Kasumi-1 (cell line): Measurements from ENCODE around the gene ZNF213.

Experiments used
- DNase-seq, 2 experiments: peaks; one replicate each; lab custom pipeline; 2025; lab: John Stamatoyannopoulos, UW

ZNF213 gene, protein sequence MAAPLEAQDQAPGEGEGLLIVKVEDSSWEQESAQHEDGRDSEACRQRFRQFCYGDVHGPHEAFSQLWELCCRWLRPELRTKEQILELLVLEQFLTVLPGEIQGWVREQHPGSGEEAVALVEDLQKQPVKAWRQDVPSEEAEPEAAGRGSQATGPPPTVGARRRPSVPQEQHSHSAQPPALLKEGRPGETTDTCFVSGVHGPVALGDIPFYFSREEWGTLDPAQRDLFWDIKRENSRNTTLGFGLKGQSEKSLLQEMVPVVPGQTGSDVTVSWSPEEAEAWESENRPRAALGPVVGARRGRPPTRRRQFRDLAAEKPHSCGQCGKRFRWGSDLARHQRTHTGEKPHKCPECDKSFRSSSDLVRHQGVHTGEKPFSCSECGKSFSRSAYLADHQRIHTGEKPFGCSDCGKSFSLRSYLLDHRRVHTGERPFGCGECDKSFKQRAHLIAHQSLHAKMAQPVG

DNA sequence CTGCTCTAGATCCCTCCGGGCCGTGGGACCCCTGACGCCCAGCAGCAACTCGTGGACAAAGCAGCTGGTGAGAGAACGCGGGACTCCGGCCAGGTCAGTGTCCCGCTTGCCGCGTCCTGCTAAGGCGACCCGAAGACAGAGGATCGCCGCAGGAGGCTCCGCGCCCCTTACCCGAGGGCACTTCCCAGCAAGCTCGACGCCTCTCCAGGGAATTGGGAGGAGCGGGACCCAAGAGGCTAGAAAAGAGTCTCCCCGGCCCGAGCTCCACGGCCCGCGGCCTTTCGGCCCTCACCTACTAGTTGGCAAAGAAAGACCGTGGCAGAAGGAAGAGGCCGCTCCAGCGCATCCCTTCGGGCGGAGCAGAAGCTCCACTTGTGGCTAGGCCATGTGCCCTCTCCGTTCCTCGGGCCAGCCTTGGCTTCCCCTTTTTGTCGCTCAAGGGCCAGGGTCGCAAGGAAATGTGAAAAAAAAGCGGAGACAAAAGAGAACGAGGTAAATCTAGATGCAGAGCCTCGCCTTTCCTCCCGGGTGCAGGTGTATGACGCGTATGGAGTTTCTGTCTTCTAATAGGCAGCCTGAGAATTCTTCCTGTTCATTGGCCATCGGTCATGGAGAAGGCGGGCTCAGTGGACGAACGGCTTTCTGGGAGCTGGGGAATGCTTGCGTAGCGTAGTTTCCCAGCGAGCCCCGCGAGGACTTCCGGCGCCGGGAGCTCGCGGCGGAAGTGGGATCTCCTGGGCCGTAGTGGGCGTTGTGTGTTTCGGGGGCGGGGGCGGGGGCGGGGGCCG lies at the start of gene ZNF213:
ZNF213 (plus strand) TSS at position 692 of the 788 bp plus-strand sequence. CDS start 2,252 bp downstream, outside the sequence.
- DNase-seq: peak; percentile 91 to 95

DNA sequence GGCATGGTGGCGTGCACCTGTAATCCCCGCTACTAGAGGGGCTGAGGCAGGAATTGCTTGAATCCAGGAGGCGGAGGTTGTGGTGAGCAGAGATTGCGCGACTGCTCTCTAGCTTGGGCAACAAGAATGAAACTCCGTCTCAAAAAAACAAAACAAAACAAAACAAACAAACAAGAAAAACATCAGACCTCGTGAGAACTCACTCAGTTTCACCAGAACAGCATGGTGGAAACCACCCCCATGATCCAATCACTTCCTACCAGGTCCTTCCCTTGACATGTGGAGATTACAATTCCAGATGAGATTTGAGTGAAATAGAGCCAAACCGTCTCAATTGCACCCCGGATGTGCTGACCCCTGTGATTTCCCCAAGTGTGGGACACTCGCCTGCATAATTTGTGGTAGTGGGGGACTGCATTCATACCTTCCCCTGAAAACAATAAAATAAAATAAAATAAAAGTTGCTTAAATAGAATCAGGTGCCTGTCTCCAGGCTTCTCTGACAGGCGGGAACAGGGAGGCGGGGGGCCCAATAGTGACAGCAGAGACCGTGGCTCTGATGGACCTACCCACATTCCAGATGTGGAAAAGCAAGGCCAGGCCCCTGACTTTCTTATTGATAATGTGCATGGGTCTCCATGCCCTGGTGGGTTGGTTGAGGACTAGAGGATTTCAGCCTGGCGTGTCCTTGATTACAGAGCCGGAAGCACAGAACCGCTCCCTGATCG lies 48.8 kb upstream of the ZNF213 start:
- DNase-seq: no peak

DNA sequence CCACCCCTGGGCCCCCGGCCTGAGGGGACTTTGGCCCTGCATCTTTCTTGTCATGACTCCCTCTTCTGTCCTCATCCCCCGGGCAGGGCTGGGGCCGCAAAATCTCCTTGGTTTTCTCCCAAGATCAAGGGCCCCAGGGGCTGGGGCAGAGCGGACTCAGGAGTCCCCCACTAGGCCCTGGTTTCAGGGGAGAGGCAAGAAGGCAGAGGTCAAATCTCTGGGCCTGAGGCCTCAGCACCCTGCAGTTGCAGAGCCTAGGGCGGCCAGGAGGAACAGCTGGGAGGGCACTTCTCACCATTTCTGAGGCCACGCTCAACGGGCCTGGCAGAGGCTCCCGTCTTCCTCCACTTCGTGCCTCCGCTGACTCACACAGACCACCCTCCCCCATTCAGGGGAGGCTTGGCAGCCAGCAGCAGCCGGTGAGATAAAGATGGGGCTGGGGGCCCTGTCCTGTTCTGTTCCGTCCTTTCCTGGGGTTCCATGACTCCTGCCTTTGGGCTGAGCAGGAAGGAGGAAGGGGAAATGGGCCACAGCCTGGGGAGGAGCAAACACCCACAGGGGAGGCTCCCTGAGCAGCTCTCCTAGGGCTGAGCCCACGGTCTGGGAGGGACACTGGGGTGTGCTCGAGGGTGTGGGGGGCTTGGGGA lies 48.1 kb upstream of the ZNF213 start:
- DNase-seq: peak; percentile 10 to 24

DNA sequence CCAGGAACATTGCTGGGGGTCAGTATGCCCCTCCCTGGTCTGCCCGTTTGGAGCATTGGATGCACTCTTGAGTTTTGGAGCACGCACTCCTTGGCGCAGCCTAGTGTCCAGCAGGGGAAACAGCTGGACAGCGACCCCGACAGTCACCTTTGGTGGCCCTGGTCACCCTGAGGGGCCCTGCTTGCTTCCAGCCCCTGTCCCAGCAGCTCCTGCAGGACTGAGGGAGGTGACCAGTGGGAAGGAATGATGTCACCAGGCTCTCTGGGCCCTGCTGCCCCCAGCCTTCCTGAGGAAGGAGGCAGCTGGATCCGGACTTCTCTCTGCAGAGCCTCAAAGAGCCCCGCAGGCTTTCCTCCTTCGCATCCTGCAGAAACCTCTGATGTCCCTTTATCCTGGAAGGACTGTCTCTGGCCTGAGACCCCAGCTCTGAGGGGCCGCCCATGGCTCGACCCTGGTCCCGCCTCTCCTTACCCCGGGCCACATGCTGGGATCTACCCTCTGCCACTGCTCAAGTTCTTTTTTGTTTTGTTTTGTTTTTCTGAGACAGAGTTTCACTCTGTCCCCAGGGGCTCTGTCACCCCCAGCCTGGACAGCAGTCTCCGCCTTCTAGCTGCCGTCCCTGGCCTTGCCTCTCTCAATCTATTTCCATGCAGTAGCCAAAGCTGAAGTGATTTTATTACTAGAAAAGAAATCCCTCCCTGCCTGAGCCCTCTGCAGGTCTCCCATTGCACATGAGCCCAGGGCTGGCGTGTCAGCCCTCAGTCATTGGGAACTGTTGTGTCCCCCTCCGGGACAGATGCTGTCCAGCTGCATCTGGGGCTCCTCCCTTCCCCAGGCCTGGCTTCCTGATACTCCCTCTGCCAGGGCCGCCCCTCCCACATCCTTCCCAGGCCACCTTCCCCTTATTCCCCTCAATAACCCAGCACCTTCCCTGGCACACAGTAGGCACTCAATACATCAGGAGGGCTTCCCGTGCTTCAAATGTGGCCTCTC lies 47.3 kb upstream of the ZNF213 start:
- DNase-seq: peak in 1 of 2 experiments; percentile 14

DNA sequence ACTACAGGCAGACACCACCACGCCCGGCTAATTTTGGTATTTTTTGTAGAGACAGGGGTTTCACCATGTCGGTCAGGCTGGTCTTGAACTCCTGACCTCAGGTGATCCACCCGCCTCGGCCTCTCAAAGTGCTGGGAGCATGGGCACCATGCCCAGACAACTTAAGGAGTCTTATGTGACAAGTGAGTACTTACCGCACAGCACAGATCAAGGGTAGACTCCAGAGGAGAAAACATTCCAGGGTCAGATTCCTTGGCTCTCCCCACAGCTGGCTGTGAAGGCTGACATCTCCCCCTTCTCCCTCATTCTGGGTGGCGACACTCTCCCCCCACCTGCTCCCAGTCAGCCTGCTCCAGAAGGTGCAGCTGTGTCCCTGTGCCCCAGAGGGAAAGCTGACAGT lies 46.4 kb upstream of the ZNF213 start:
- no peak for DNase-seq

DNA sequence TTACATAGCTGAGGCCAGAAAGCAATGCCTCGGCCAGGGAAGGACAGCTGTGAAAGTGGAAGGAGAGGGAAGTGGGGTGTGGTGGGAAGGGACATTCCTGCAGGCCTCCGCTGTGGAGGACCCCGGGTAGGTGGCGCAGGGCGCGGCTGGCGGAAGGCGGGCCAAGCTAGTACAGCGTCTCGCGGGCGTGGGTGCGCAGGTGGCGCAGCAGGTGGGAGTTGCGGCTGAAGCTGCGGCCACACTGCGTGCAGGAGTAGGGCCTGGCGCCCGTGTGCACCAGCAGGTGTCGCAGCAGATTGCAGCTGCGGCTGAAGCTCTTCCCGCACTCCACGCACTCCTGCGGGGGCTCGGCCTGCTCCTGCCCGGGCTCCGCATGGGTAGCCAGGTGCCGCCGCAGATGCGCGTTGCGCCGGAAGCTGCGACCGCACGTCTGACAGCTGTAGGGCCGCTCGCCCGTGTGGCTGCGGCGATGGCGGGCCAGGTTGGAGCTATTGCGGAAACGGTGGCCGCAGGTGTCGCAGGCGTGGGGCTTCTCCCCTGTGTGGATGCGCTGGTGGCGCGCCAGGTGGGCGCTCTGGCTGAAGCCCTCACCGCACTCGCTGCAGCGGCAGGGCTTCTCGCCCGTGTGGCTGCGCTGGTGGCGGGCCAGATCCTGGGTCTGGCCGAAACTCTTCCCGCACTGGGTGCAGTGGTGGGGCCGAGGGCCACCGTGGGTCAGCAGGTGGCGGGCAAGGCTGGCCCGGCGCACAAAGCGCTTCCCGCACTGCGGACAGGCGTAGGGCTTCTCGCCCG lies 45.7 kb upstream of the ZNF213 start:
- no peak for DNase-seq

DNA sequence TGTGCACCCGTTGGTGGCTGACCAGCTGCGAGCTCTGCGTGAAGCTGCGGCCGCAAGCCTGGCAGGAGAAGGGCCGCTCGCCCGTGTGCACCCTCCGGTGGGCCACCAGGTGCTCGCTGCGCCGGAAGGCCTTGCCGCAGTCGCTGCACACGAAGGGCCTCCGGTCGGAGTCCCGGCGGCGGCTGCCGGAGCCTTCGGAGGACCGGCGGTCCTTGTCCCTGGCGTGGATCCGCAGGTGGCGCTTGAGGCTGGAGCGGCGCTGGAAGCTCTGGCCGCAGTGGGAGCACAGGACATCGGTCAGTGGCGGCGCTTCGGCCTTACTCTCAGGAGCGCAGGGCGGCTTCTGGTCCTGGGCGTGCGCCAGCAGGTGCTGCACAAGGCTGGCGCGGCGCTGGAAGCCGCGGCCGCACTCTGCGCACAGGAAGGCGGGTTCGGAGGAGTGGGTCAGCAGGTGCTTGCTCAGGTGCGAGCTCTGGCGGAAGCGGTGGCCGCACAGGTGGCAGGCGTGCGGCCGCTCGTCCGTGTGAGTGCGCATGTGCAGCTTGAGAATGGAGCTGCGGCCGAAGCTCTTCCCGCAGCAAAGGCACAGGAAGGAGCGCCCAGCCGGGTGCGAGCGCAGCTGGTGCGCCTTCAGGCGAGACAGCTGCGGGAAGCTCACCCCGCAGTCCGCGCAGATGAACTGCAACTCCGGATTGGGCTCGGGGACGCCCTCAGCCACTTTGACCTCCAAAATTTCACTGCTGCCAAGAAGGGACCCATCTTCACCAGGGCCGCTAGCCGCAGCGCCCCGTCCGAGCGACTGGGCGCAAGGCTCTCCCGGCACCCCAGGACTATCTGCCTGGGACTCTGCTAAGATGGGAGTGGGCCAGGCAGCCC lies 44.9 kb upstream of the ZNF213 start:
- DNase-seq: no peak

DNA sequence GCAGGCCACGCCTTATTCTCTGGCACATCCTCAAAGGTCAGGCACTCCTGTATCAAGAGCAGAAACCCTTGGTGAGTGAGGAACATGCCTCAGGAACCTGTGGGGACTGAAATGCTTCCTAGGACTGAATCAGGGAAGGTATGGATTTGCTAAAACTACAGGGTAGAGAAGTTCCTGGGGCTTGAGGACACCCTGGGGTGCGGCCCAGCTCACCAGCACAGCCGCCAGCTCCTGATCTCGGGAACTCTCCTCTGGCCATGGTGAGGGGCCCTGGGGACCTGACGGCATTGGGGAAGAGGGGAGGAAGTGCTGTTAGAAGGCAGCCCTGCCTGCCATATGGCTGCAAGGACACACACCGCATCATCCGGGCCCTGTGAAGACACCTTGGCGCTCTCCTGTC lies 43.3 kb upstream of the ZNF213 start:
- DNase-seq: no peak

DNA sequence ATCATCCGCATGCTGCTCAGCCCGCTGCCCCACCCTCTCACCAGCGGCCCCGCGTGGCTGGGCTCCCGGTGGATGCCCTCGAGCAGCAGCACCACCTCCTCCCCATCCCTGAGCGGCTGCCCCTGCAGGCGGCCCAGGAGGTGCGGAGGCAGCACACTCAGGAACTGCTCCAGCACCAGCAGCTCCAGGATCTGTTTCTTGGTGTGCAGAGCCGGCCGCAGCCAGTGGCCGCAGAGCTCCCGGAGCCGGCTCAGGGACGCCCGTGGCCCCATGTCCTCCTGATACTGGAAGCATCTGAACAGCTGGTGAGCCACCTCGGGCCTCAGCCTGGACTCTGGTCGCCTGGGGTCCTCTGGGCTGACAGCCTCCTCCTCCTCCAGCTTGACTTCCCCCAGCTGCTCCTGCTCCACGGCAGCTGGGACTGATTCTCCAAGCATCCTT lies 42.3 kb upstream of the ZNF213 start:
- DNase-seq: no peak

DNA sequence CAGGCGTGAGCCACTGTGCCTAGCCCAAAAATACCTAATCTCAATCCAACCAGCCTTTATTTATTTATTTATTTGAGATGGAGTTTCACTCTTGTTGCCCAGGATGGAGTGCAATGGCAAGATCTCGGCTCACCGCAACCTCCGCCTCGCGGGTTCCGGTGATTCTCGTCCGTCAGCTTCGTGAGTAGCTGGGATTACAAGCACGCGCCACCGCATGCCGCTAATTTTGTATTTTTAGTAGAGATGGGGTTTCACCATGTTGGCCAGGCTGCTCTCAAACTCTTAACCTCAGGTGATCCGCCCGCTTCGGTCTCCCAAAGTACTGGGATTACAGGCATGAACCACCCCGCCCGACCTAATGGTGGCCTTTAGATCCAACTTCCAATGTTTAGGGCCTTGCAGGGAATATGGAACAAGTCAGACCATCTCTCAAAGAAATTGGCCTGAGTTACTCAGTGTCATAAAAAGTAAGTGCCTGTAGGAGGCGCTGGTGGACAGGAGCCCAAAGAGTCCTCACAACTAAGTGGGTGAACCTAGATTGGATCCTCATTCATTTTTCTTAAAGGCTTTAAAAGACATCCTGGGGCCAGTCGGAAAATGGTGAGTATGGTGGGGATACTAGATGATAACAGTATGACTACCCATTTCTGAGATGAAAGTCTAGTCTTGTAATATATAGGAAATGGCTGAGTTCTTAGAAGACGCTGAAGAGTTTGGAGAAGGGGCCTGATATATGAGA lies 40.4 kb upstream of the ZNF213 start:
- peak; percentile 22 to 38 for DNase-seq

DNA sequence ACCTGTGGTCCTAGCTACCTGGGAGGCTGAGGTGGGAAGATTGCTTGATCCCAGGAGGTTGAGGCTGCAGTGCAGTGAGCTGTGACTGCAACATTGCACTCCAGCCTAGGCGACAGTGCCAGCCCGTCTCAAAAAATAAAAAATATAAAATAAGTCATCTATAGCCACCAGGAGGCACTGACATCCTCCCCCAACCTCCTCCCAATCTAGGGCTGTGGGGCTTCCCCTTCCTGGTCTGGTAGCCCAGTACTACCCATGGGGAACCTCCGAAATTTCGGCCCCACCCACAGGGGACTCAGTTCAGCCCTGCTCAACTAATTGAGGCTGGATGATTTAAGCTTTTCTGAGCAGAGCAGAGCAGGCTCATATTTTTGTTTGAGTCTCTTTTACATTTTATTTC lies 39.0 kb upstream of the ZNF213 start:
- peak; percentile 40 to 46 for DNase-seq

DNA sequence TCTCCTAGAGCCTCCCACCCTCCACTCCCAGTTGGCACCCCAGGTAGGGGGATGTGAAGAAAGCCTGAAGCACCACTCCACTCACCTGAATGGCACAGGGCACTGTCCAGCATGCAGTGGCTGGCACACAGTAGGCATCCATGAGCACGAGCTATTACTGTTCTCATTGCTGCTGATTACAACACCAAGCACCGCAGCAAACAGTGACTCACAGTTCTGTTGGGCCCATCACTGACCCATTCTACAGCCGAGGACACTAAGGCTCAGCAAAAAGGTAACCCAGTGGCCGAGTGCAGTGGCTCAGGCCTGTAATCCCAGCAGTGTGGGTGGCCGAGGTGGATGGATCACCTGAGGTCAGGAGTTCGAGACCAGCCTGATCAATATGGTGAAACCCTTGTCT lies 38.5 kb upstream of the ZNF213 start:
- DNase-seq: no peak

DNA sequence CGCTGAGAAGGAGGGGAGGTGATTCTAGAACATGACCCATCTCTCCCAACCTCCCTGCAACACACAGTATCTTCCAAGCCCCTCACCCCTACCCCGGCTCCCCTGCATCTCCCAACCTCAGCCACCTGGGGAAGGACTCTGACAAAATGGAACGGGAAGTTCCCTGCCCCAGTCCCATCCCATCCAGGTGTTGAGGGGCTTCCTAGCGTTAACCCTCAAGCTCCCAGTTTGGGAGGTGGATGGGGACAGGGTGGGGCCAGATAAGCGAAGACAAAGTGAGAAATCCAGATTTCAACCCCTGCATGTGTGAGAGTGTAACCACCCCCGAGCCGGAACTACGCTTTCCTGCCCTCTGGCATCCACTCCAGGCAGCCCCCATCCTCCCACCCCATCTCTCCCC lies 37.6 kb upstream of the ZNF213 start:
- DNase-seq: no peak

DNA sequence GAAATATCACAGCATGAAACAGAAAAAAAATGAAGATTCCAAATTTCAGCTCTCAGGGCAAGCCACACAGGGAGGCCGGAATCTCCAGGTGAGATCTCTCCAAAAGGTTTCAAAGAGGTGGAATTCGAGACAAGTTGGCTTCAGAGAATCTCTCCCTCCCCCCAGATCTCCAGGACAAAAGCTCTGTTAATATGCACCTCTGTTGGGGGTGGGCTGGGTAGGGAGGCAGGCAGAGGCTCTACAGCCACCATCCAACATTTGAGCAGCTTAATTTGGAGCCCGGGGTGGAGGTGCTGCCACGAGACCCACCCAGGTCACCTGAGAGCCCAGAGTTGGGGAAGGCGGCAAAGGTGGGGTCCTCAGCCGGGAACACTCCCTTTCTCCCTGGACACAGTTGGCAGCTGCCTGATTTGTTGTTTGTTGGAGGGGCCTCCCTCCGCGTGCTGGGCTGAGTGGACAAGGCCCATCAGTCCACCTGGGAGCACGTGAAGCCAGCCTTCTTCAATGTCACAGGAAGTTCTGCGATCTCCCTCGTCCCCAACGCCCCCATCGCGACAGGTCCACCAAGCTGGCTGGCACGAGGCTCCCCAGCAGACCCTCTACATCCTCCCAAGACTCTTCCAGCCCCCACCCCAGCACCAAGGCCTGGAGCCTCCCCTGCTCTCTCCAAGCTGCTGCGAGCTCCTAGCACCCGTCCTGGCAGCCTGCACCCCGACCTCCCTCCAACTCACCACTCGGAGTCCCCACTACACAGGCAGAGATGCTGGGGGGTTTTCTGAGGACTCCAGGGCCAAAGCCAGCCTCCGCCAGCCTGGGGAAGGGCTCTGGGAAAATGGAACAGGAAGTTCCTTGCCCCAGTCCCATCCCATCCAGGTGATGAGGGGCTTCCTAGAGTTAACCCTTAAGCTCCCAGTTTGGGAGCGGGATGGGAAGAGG lies 36.1 kb upstream of the ZNF213 start, which contains the start of gene ZSCAN10:
ZSCAN10 (minus strand) TSS at position 836 of the 936 bp plus-strand sequence. CDS start 6,357 bp downstream, outside the sequence.
- DNase-seq: no peak

DNA sequence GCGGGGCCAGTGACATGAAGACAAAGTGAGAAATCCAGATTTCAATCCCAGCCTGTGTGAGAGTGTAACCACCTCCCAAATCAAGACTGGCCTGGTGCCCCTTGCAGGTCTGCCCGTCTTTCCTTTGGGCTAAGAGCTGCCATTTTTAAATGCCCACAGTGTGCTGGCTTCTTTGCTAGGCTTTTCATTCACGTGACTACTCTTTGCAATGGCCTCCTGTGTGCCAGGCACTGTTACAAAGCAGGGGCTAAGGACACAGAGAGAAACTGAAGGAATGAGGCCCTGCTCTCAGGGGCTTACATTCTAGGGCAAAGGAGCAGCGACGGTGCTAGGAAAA lies 35.5 kb upstream of the ZNF213 start:
- no peak for DNase-seq

DNA sequence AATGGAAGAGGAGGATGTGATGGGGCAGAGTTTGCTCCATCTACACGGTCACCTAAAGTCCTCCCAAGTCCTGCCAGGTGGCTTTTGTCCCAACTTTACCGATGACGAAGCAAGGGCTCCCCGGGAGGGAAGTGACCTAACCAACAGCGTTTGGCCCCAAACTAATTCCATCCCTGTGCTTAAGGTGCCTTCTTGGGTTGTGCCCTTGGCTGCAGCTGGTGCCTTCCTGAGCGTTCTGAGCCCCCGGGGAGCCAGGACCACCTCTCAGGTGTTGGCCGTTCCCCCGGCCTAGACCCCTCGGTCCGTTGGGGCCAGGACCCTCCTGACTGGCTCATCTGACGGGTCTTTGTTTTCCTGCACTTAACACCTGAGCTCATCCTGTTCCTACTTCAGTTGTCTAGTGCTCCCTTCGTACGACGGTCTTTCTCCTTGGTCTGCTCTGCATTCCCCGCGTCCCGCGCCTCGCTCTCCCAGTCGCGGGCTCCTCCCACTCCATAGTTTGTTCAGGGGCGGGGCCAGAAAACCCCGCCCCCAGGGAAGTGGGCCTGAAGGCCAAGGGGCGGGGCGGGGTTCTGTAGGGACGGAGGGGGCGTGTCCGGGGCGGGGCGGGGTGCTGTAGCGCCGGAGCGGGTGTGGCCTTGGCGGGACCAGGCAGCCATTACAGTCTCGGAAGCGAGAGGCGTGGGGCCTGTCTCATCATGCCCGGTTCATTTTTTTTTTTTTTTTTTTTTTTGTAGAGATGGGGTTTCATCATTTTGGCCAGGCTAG lies 34.9 kb upstream of the ZNF213 start:
- DNase-seq: peak; percentile 62
